Tibial artery (tissue), 4 donors: Measurements from ENCODE around the gene SDF4.

Source experiments
- DNase-seq, 2 donors: peaks; one replicate each; pipeline ENCODE4 v3.0.0-alpha.2; 2019
- H3K27ac ChIP-seq, 2 donors: fragments of 200-600 bp; sonication (generic) in 1 of 2; 1 replicate in 1 of 2; 2 replicates in 1 of 2; pipeline ENCODE4 v1.5.1; 2018 to 2019; ENCODE audit warnings: mild to moderate bottlenecking in 1 of 2
- H3K27me3 ChIP-seq, 2 donors: fragments of 200-600 bp; sonication (generic) in 1 of 2; one replicate each; pipeline versions ENCODE4 v1.5.1 to v1.6.0; 2016 to 2019
- H3K36me3 ChIP-seq, 3 donors: fragments of 200-600 bp; sonication (generic) in 2 of 3; one replicate each; pipeline ENCODE4 v1.5.1; 2016 to 2019; ENCODE audit warnings: mild to moderate bottlenecking in 2 of 3
- H3K4me1 ChIP-seq, 4 donors: fragments of 200-600 bp; sonication (generic) in 2 of 4; 1 replicate in 3 of 4; 2 replicates in 1 of 4; pipeline ENCODE4 v1.5.1; 2016 to 2019
- H3K4me3 ChIP-seq, 2 donors: fragments of 200-600 bp; sonication (generic) in 1 of 2; 1 replicate in 1 of 2; 2 replicates in 1 of 2; pipeline ENCODE4 v1.5.1; 2018 to 2019; ENCODE audit warnings: mild to moderate bottlenecking in 2 of 2
- H3K9me3 ChIP-seq, 3 donors: fragments of 200-600 bp; sonication (generic) in 1 of 3; one replicate each; pipeline ENCODE4 v1.5.1; 2016 to 2019
- intact Hi-C: fragments of 100-400 bp; cut with DNase I; formaldehyde crosslinking; loops from one replicate; pipeline ENCODE4 v1.15.0; 2023; ENCODE audit warnings: low total_unique reads
- TF ChIP-seq, protein P1 (sequence below), 2 experiments: fragments of 200-600 bp in 1 of 2; fragments of 450-650 bp in 1 of 2; IDR thresholded peaks; one replicate each; pipeline ENCODE4 v1.5.1; 2017 to 2019; ENCODE audit warnings: antibody characterized with exemption in 2 of 2, mild to moderate bottlenecking in 1 of 2, moderate library complexity in 1 of 2

Gene SDF4

DNA sequence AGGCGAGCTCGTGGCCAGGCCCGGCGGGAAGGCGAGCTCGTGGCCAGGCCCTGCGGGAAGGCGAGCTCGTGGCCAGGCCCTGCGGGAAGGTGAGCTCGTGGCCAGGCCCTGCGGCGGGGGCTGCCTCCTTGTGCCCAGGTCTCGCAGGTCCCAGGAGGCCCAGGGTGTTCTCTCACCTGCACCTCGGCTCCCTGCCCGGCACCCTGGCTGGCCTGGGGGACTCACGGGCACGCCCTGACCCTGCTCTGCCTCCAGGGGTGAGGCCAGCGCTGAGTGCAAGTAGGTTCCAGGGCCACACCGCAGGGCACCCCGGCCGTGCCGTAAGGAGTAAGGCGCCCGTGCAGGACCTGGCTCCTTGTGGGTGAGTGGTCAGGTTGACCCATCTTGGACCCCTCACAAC is 4.4 kb downstream of the SDF4 start:
- H3K9me3 ChIP-seq: no peaks in the 10 kb centered on the region
- TF ChIP-seq, protein P1, sequence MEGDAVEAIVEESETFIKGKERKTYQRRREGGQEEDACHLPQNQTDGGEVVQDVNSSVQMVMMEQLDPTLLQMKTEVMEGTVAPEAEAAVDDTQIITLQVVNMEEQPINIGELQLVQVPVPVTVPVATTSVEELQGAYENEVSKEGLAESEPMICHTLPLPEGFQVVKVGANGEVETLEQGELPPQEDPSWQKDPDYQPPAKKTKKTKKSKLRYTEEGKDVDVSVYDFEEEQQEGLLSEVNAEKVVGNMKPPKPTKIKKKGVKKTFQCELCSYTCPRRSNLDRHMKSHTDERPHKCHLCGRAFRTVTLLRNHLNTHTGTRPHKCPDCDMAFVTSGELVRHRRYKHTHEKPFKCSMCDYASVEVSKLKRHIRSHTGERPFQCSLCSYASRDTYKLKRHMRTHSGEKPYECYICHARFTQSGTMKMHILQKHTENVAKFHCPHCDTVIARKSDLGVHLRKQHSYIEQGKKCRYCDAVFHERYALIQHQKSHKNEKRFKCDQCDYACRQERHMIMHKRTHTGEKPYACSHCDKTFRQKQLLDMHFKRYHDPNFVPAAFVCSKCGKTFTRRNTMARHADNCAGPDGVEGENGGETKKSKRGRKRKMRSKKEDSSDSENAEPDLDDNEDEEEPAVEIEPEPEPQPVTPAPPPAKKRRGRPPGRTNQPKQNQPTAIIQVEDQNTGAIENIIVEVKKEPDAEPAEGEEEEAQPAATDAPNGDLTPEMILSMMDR (IDR thresholded peaks at IDR 0.05): no peak
- no peak for DNase-seq
- peaks cover 0 to 31% (median 23%) of the 10 kb centered on the region in 4 donors for H3K4me1 ChIP-seq
- H3K36me3 ChIP-seq: peaks cover 41 to 70% (median 64%) of the 10 kb centered on the region in 3 donors
- no peak overlapping the region for H3K27ac ChIP-seq
- no peak overlapping the region for H3K4me3 ChIP-seq
- intact Hi-C loops: no loop called here
- H3K27me3 ChIP-seq: no peaks in the 10 kb centered on the region

GRCh38 chr1:1226566-1227362 is 5.0 kb downstream of the SDF4 start:
- no peaks in the 10 kb centered on the region for H3K9me3 ChIP-seq
- peaks cover 47 to 76% (median 70%) of the 10 kb centered on the region in 3 donors for H3K36me3 ChIP-seq
- TF ChIP-seq, protein P1 (IDR thresholded peaks at IDR 0.05): no peak
- intact Hi-C loops: no loop called here
- H3K27ac ChIP-seq: no peak overlapping the region
- DNase-seq: no peak
- H3K4me1 ChIP-seq: peaks cover 0 to 31% (median 23%) of the 10 kb centered on the region in 4 donors
- H3K4me3 ChIP-seq: no peak overlapping the region
- H3K27me3 ChIP-seq: no peaks in the 10 kb centered on the region

DNA sequence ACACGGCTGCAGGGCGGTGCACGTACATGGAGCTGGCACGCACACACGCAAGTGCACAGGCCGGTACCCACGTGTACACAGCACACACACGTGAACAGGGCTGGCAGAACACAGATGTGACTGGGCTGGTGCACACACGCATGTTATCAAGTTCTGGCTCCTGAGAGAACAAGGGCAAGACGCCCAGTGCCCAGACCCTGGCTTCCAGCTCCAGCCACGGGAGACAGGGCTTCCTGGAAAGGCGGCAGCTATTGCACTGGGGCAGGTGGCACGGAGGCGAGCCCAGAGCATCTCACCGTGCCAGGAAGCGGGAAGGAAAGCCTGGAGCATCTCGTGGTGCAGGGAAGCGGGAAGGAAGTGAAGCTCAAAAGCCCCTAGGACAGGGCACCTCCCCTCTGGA is 5.9 kb downstream of the SDF4 start:
- Histone ChIP-seq H3K27ac (no peak overlapping the region), H3K9me3 (no peaks in the 10 kb centered on the region), H3K36me3 (peaks cover 49 to 84% (median 79%) of the 10 kb centered on the region in 3 donors), H3K4me1 (peaks cover 0 to 28% (median 22%) of the 10 kb centered on the region in 4 donors), H3K4me3 (no peak overlapping the region), H3K27me3 (no peaks in the 10 kb centered on the region)
- intact Hi-C loops: no loop called here
- no peak for DNase-seq
- TF ChIP-seq, protein P1 (IDR thresholded peaks at IDR 0.05): no peak

DNA sequence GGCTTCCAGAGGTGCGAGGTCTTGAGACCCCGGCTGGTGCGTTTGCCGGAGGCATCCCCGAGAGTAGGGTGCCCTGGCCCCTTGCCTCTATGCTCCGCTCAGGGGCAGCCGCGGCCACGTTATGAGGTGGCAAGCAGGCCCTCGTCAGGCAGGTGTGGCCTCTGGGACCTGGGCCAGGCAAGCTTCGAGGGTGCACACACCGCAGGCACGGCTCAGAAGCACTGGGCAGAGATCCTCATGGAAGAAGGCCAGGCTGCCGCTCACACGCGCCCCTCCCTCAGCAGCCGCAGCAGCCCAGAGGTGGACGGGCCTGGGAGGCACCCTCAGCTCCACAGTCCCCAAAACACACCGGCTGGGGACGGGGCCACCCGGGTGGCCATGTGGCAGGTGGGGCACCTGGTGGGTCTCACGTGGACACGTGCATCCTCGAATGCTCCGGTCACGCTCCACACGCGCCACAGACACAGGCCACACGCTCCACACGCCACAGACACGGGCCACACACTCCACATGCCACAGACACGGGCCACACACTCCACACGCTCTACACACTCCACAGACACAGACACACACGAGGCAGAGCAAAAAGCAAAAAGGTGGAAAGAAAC is 6.5 kb downstream of the SDF4 start:
- Histone ChIP-seq H3K27ac (no peak overlapping the region), H3K27me3 (no peaks in the 10 kb centered on the region), H3K4me3 (no peak overlapping the region), H3K36me3 (peaks cover 49 to 90% (median 85%) of the 10 kb centered on the region in 3 donors), H3K4me1 (peaks cover 0 to 22% (median 16%) of the 10 kb centered on the region in 4 donors), H3K9me3 (no peaks in the 10 kb centered on the region)
- DNase-seq: no peak
- TF ChIP-seq, protein P1 (IDR thresholded peaks at IDR 0.05): no peak
- intact Hi-C loops: no loop called here

DNA sequence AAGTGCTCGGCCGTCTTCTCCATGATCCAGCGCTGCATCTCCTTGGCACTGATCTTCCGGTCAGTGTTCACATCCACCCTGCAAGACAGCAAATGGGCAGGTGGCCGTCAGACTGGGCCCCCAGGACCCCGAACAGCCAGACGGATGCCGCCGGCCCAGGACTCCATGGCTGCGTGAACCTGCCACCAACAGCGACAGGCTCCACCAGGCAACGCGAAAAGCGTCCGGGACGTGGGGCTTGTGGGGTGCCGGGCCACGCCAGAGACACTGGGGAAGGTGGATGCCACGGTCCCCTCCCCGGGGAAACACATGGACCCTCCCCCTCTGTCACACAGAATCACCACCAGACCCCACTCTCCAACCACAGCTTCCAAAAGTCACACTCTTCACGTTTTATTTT is 7.9 kb downstream of the SDF4 start:
- Histone ChIP-seq H3K9me3 (no peaks in the 10 kb centered on the region), H3K36me3 (peaks cover 49 to 100% (median 97%) of the 10 kb centered on the region in 3 donors), H3K27ac (no peak overlapping the region), H3K4me1 (peaks cover 0 to 8% (median 4%) of the 10 kb centered on the region in 4 donors), H3K4me3 (no peak overlapping the region), H3K27me3 (no peaks in the 10 kb centered on the region)
- TF ChIP-seq, protein P1 (IDR thresholded peaks at IDR 0.05): no peak
- intact Hi-C loops: no loop called here
- no peak for DNase-seq
